CD4-positive, alpha-beta T cell treated with Interleukin-6 at 100 ng/mL for 8 hours (primary cell): Measurements from ENCODE around the gene DAAM1.

Source experiments
- DNase-seq: peaks from one replicate; pipeline ENCODE4 v3.0.0-alpha.2; 2020; ENCODE audit warnings: mixed read lengths, low spot score

DAAM1 gene

DNA sequence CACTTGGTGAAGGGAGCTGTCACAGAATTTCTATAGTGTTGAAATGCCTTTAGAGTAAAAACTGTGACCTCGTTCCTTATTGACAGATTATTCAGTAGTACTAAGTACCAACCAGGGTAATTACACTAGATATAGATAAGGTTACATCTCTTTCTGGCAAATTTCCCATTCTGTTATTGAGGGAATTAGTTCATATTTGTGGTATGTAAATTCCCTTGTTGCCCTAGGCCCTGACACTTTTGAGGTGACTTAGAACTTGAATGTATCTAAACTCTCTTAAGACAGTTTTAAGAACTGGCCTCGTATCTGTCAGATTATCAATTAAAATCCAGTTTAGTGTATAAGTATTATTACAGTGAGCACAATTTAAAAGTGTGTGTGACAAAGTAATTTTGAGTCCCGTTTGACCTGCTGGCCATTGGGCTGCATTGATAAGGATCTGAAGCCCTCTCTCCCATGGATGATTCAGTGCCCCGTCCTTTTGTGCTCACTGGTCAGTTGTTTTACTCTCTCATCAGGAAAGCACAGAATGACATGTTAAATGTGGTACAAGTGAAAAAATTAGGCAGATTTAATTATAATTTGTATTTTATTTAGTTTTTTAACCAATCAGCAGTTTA lies 153.5 kb downstream of the DAAM1 start:
- DNase-seq, result no peak

DNA sequence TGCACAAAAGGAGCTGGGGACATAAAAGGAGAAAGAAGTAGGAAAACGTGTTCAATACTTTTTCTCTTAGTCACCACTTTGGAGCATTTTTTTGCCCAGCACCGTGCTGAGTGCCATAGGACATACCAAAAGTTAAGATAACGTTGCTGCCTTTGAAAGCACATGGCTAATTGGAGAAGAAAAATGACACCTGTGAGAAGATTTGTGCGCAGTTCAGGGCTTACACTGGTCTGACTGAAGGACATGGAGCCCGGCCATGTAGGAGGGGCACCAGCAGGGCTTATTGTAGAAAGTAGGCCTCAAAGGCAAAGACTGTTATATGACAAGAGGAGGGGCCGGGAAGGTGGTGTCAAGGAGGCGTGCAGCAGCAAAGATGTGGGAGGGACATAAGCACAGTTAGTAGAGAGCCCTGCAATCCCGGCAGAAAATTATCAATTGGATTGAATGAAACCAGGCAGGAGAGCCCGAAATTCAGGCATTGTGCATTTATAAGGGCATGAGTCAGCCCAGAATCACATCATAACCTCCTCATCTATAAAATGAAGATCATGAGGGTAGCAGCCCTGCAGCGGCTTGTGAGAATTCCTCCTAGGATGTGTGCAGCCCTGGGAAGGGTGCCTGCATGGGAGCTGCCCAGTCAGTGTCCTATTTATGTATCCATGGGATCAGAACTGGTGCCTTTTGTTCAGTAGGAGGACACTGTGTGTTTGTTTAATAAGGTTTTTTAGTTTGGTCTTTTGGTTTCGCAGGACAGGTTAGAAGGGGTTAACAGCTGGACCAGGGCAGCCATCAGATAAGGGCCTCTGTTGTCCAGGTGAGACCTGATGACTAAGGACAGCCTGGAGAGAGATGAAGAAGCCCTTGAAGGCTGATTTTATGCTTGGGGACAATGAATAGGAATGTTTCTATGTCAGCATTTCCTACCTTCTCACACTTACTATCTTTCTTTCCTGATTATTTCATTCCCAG lies 154.3 kb downstream of the DAAM1 start:
- DNase-seq, result no peak

DNA sequence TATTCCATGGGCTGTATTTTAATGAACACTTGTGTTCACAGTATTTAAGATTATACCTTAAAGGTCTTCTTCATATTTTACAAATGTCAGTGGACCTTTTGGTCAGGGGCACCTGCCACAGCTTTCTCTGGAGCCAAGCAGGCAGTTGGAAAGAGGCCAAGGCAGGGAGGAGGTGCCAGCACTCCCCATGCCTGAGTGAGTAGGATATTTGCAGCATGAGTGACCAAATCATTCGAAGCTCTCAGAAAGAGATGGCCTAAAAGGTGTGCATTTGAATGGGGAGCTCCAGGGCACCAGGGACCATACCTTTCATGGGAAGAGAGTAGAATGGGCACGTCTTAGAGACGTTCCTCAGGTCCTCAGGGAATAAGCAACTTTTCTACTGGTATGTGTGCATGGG lies 155.1 kb downstream of the DAAM1 start:
- no peak for DNase-seq

DNA sequence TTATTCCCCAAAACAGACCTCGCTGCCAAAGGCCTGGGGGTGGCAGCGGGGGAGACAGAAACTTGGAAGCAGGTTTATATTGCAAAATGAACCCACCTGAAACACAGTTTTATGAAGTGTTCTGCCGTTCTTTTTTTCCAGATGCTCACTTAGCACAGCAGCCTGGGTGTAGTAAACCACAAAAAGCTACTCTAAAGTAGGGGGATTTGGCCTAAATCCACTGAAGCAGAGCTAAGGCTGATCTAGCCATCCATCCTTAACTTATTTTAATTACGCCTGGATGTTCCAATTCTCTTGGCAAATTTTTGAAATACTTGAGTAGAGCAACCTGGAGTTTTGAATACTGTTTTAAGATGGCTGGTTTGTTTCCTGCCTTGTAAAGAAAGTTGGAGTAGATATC lies 155.5 kb downstream of the DAAM1 start:
- DNase-seq, result no peak

DNA sequence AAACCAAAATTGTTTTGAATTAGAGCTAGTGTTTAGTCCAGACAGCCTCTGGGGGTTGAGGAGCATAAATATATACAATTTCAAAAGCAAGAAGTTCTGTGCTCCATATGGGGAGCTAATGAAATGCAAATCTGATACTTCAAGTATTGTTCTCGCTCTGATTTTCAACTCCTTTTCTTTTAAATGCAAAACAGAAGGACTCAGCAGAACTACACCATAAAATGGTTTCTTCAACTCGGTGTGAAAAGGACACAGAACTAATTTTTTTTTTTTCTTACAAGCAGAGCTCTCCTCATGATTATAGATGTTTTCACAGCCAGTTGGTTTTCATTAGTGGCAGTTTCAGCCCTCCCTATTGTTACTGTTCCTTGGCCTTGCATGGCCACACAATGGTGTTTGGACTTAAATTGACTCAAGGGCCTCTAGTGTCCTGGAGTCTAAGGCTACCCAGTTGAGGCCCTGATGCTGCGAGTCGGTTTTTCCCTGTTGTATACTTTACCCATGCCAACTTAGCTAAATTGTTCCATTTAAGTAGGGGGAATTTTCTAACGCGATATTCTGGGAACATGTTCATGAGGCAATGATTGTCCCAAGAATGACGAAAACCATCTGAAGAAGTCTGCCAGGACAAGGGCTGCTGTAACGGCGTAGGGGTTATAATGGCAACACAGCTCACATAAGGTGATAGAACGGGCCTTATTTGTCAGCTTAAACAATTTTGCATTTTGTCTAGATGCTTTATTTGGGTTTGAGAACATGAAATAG lies 156.4 kb downstream of the DAAM1 start:
- DNase-seq, result no peak

DNA sequence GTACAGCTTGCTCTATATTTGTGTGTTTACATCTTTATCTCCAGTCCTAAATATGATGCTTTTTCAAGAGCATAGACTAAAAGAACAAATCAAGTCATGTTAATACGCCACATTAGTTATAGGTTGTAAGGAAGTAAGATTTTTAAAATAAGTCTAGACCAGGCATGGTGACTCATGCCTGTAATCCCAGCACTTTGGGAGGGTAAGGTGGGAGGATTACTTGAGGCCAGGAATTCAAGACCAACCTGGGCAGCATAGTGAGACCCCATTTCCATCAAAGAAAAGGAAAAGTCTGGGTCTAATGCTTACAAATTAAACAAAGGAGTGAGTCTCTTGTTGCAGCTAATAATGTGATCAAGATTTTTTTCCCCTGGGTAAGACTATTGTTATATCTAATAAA lies 157.9 kb downstream of the DAAM1 start:
- DNase-seq, result no peak

DNA sequence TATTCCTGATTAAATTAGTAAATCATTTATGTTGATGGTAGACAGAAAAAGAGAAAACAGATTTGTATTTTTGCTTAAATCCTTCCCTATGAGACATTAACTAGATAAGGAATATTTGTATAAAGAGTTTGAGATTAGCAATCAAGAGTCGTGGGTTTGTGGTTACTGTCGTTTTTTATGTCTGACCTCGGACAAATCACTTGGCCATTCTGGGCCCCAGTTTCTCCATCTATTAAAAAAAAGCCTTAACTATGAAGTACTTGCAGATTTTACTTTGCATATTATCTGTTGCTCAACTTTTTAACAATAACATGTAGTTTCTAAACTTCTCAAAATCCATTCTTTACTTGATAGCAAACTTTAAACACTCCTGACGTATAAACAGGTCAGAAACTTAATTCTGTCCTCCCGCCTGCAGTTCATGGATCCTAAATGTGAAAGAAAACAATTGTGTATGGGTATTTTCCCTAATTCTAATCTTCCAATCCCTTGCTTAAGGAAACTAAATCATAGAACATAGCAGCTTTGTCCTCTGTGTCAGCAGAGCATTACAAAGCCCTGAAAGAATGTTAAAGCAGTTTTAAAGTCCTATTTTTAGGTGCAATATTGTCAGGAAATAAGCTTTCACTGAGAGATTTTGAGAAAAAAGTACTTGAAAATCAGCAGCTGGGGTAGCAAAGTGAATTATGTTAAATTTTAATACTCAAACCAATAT lies 158.5 kb downstream of the DAAM1 start:
- DNase-seq, result no peak

DNA sequence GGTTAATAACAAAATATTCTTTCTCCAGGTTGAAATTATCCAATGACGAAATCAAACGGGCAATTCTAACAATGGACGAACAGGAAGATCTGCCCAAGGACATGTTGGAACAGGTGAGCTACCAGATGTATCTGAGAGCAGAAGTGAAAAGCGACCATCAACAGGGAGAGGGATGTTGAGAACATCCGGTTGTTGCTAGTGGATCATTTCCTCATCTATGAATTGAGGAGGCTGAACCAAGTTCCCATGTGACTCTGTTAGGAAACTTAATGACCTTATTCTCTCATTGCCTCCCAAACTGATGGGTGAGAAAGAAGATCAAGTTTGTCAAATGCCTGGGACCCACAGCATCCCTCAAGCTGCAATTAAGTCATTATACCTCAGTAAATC lies 159.0 kb downstream of the DAAM1 start:
- no peak for DNase-seq

DNA sequence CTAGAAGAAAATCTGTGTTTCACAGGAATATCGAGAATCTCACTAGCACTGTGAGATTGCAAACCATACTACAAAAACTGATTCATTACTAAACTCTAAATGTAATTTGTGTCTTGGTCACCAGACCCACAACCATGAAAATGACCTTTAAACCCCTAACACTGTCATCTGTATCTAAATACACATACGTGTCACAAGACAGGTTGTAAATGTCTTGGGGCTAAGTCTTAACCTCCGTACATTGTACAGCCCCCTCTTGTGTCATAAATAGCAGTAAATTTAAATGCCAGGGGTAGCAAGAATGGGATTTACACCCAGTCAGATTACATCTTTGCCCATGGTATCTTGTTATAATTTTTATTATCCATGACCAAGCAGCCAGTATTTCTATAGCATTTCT lies 159.4 kb downstream of the DAAM1 start:
- DNase-seq, result no peak

DNA sequence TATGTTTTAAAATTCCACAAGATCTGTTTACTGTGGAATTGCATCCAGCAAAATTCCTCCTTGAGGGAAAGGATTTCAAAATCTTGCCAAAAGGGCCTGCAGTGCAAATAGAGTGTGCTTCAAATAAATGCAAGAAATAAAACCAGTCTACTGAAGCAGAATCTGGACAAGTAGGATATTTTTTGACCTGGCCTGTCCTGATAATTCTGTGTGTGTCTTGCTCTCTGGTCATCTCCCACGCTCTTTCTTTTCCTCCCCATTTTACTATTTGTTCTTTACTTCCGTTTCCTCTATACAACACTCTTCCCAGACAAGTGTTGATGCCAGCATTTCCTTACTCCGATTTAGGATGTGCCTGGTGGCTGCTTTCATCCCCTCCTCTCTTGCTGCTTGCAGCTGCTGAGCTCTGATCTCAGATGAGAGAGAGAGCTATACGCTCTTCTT lies 160.8 kb downstream of the DAAM1 start:
- DNase-seq, result no peak

DNA sequence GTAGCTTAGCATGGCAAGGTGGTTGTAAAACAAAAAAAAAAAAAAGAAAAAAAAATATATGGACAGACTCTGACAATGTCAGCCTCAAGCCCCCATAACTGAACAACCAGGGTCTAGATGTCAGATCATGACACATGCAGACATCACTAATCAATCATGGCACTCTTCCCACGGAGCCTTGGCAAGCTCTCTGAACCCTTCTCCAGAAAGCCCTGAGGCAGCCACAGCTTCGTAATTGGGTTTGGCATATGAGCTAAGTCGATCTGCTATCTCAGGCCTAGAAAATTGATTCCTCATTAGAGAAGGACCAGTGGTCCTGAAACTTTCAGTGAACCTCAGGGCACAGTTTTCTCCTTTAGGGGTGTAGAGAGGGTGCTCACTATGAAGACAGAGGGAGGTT lies 164.5 kb downstream of the DAAM1 start:
- no peak for DNase-seq

DNA sequence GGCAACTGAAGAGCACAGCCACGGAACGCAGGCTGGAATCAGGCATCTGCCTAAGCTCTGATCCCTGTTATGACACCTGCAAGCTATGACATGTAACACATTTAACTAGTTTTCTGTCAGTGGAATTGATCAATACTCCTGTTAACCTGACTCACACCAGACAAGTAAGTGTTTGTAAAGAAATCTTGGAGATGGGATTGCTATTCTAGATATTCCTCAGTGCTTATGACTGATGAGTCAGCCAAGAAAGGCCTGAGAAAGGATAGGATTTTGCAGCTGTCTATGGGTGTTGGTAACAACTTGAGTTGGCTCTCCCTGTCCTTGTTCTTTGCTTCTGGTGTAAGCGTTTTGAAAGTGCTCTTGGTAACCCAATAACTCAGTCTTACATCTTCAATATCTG lies 166.2 kb downstream of the DAAM1 start:
- no peak for DNase-seq

DNA sequence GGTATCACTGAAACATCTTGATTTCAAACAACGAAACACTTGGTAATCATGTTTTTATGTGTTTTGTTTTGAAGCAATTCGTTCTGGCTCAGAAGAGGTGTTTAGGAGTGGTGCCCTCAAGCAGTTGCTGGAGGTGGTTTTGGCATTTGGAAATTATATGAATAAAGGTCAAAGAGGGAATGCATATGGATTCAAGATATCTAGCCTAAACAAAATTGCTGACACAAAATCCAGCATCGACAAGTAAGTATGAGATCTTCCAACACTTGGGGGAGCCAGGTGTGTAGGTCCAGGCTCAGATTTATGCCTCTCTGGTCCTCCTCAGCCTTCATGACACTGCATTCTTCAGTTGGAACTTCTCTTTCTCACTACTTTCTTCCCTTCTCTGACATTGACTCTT lies 166.6 kb downstream of the DAAM1 start:
- no peak for DNase-seq

DNA sequence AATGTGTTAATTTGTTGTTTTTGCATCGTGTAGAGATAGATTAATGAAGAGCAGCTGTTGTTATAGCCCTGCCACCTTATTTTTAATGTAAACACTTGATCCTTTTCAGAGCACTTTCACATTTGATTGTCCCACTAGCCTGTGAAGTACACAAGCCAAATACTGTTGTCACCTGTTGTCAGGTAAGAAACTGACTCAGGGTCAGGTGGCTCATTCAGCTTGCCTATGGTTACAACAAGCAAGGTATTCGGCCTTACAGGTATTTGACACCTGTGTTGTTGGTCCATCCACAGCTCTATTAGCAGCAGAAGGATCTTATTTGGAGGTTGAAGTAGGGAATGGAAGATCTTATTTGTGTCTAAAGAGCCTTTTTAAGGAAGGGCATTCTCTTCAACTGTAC lies 167.8 kb downstream of the DAAM1 start:
- no peak for DNase-seq

DNA sequence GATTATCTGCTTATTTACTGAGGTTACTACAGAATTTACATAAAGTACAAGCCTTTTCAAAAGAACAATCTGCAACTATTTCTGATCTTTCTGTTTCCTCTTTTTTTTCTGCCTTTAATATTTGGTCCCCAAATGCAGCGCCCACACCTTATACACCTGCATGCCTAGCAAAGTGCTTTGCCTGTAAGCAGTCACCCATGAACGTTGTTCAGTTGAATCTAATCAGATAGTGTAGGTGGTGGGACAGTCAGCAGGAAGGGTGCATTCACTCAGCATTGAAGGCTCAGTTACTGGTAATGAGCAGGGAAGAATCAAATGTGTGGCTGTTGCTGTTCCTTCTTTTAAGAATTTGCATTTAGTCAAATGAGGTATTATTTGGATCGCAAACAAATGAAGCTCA lies 168.3 kb downstream of the DAAM1 start:
- DNase-seq, result no peak

DNA sequence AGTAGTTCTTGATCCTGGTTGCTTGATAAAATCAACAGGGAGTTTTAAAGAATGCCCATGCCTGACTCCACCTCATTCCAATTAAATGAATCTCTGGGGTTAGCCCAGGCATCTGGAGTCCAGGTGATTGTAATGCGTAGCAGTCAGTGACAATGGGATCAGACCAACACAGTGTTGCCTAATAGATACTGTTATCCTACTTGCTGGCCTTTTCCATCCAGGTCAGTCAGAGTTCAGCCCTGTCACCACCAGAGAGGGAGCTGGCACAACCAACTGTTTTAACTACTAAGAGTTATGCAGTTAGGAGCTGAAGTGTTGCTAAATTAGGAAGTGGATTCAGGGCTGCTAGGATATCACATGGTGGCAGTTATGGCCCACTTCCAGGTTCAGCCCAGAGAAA lies 169.6 kb downstream of the DAAM1 start:
- DNase-seq, result no peak

DNA sequence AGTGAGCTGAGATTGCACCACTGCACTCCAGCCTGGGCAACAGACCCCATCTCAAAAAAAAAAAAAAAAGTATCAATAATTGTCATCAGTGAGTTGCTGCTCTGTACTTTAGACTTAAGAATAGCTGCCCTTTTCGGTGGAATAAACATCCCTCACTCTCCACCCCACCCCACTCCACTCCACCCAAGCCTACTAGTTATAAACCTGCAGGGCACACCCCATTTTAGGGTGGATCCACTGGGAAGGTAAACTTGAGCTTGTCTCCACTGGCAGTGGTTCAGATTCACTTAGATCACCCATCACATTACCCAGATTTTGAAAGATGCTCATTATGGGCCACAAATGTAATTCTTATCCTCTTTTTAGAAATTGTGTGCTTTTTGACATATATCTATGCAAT lies 170.3 kb downstream of the DAAM1 start:
- DNase-seq, result no peak

DNA sequence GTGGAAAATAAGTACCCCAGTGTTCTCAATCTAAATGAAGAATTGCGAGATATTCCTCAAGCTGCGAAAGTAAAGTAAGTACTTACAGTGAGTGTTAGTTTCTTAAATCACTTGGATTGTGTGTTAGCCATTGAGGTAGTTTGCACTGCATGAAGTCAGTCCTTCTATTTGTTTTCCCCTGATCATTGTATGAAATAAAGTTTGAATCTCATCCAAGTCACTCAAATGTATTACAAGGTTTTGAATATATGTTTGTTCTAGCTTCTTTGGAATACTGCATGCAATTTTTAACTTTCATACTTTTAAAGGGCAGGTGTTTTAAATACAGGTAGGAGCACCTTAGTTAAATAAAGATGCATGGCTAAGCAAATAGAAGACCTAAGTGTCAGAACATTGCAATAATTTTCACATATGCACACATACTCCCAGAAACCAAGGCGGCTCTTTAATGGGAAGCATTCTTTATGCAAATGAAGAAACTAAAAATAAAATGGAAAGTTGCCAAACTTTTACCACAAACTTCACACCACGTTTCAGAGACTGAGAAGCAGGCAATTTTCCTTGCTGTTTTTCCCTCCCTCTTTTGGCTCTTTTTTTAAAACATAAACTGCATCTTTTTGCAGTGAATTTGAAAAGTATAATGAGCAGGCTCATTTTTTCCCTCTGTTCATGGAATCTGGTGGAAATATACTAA lies 171.1 kb downstream of the DAAM1 start:
- no peak for DNase-seq

DNA sequence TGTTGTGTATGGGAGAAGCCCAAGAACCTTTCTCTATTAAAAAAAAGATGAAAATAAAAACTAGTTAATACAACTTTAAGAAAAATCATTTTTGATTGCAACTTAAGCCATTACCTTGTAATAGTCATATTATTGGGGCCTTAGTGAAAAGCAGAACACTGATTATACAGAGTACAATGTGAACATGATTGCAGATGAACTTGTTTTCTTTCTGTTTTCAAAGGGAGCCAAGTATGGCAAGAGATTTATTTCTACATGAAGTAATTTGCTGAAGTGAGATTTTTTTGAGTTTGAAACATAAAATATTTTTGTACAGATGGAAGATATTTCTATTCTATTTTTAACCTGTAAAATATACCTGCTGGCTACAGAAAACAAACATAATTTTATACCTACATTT lies 171.8 kb downstream of the DAAM1 start:
- DNase-seq, result no peak

DNA sequence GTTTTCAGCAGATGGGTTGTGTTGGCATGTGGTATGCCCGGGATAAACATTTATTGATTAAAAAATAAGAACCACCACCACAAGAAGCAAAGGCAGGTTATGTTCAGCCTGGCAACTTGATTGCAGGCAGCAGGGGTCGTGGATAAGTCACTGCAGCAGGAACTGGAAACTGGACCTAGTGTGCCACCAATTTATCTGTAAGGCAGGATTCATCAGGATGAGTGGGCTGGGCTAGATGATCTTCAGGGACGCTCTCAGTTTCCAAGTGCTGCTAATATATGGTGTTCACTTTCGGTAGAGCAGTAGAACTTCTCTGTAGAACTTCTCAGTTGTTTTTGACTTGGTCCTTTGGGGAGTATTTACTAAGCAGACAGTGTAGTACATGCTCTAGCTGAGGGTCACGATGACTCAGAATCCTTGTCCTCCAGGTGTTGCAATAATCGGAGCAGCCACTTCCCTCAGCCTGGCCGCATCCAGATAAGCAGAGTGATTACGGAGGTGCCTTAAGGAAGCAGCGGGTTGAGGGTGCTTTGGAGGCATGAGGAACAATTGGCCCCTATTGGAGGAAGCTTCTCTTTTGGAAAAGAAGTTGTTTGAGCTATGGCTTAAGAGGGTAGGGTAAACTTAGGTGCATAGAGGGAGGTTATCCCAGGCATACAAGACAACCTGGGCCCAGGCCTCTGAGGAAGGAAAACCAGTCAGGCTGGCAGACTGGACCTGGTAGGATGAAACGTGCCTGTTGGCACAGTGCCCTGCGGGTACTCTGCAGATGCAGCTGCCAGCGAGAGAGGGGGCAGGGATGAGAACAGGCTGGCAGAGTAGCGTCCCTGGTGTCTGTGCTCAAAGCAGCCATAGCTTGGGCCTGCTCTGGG lies 172.7 kb downstream of the DAAM1 start:
- DNase-seq, result no peak

DNA sequence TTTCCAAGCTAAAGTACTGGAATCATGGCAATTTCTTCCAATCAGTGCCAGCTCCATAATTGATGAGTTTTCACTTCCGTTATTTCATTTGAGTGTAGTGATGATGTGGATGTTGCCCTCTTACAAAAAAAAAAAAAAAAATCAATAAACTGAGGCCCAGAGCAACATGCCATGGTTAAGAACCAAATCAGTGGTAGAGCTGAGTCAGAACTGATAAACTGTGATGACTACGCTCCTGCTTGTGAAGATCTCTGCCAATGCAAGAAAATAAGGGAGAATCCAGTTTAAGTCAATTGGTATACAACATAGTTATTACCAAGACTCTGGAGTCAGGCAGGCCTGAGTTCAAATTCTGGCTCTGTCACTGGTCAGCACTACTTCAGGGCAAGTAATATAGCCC lies 174.0 kb downstream of the DAAM1 start:
- DNase-seq, result no peak
